HG03575 (cell line): ENCODE data around the gene MAP3K4.
"Not testable (repeated sequence)": the region's sequence is repeated elsewhere in the genome, so short reads cannot be mapped to it uniquely, and the experiment has no call there.

ENCODE experiments used
- ATAC-seq: cut with Tn5 transposase; IDR thresholded peaks from one replicate; pipeline ENCODE4 v1.9.1; 2021; ENCODE audit not compliant: unreplicated experiment, insufficient number of reproducible peaks, low FRiP score; ENCODE audit errors: extremely low read depth

MAP3K4 gene

GRCh38 chr6:161103475-161103874 lies 111.9 kb downstream of the MAP3K4 start:
- ATAC-seq: no peak

- no peak for ATAC-seq
These were observed 113.4 kb downstream of the MAP3K4 start for GRCh38 chr6:161104966-161105365.

GRCh38 chr6:161105408-161105807 lies 113.8 kb downstream of the MAP3K4 start:
- ATAC-seq: no peak

GRCh38 chr6:161107779-161108730 lies 116.5 kb downstream of the MAP3K4 start:
- no peak for ATAC-seq

- no peak for ATAC-seq
These were observed 117.3 kb downstream of the MAP3K4 start for GRCh38 chr6:161108916-161109315.

GRCh38 chr6:161109366-161109765 lies 117.8 kb downstream of the MAP3K4 start:
- ATAC-seq: no peak

GRCh38 chr6:161110028-161110779 lies 118.6 kb downstream of the MAP3K4 start:
- ATAC-seq: no peak

GRCh38 chr6:161111261-161111660 lies 119.7 kb downstream of the MAP3K4 start:
- no peak for ATAC-seq

GRCh38 chr6:161115468-161115867 lies 123.9 kb downstream of the MAP3K4 start:
- no peak for ATAC-seq

- ATAC-seq: no peak
These were observed 125.0 kb downstream of the MAP3K4 start for GRCh38 chr6:161116554-161116953.

- no peak for ATAC-seq
These were observed 125.7 kb downstream of the MAP3K4 start for GRCh38 chr6:161117308-161117707.

GRCh38 chr6:161117942-161118341 lies 126.4 kb downstream of the MAP3K4 start:
- no peak for ATAC-seq

- ATAC-seq: not testable (repeated sequence)
These were observed 131.8 kb downstream of the MAP3K4 start for GRCh38 chr6:161123319-161123718.

GRCh38 chr6:161125591-161125990 lies 134.0 kb downstream of the MAP3K4 start:
- ATAC-seq: no peak

GRCh38 chr6:161127071-161127740 lies 135.6 kb downstream of the MAP3K4 start:
- ATAC-seq: no peak

- ATAC-seq: no peak
These were observed 136.7 kb downstream of the MAP3K4 start for GRCh38 chr6:161128230-161128629.

GRCh38 chr6:161128680-161129196 lies 137.2 kb downstream of the MAP3K4 start:
- no peak for ATAC-seq

- no peak for ATAC-seq
These were observed 139.0 kb downstream of the MAP3K4 start for GRCh38 chr6:161130541-161130940.
